GM12878 (cell line): ENCODE results near the gene CLASP1. TPM values are rescaled to one million over a fixed set of nuclear protein-coding genes. Genes with fewer than 3 reads are reported as not detected.

Experiments used
- ATF2 ChIP-seq: IDR thresholded peaks from 2 replicates; pipeline ENCODE4 v1.6.1; 2012; ENCODE audit warnings: low read length, inconsistent platforms
- ATF3 ChIP-seq: IDR thresholded peaks from 2 replicates; pipeline ENCODE4 v1.6.1; 2011; ENCODE audit warnings: low read depth, mild to moderate bottlenecking, low read length, moderate library complexity, borderline replicate concordance; ENCODE audit errors: extremely low read depth
- BACH1 ChIP-seq: fragments of 450-650 bp; IDR thresholded peaks from 2 replicates; pipeline ENCODE4 v1.6.1; 2017; ENCODE audit warnings: mild to moderate bottlenecking, borderline replicate concordance
- BCL11A ChIP-seq: IDR thresholded peaks from 2 replicates; pipeline ENCODE4 v1.6.1; 2011; ENCODE audit warnings: low read depth, low read length
- CBFB ChIP-seq: IDR thresholded peaks from 2 replicates; pipeline ENCODE4 v1.6.1; 2016; ENCODE audit warnings: antibody characterized with exemption, low read depth
- CREB1 ChIP-seq: IDR thresholded peaks from 2 replicates; pipeline ENCODE4 v1.6.1; 2012; ENCODE audit warnings: low read depth, mild to moderate bottlenecking, inconsistent platforms
- DPF2 ChIP-seq: fragments of 450-650 bp; IDR thresholded peaks from 2 replicates; pipeline ENCODE4 v1.6.1; 2017; ENCODE audit warnings: mild to moderate bottlenecking
- EGR1 ChIP-seq, 2 experiments: IDR thresholded peaks; 1 replicate in 1 of 2; 2 replicates in 1 of 2; pipeline ENCODE4 v1.6.1; 2011 to 2012; ENCODE audit warnings: low read depth in 2 of 2, low read length in 2 of 2, borderline replicate concordance in 1 of 2, mild to moderate bottlenecking in 1 of 2, moderate library complexity in 1 of 2
- HSF1 ChIP-seq: fragments of 150-350 bp; IDR thresholded peaks from 2 replicates; pipeline ENCODE4 v1.6.1; 2014; ENCODE audit warnings: mild to moderate bottlenecking, low read depth, low read length
- IKZF2 ChIP-seq, 2 experiments: fragments of 450-650 bp; IDR thresholded peaks; 2 replicates each; pipeline ENCODE4 v1.6.1; 2017; ENCODE audit warnings: mild to moderate bottlenecking in 2 of 2, moderate library complexity in 2 of 2
- KAT2A ChIP-seq: conservative IDR thresholded peaks from 2 replicates; pipeline ENCODE4 v1.6.1; 2011; ENCODE audit warnings: low read depth, low read length; ENCODE audit not compliant: control insufficient read depth
- NFXL1 ChIP-seq: fragments of 450-650 bp; IDR thresholded peaks from 2 replicates; pipeline ENCODE4 v1.6.1; 2017; ENCODE audit warnings: antibody characterized with exemption, mild to moderate bottlenecking, borderline replicate concordance
- NFYA ChIP-seq: IDR thresholded peaks from 2 replicates; pipeline ENCODE4 v1.6.1; 2011; ENCODE audit warnings: low read depth, mild to moderate bottlenecking, low read length, improper control_type of control experiment, borderline replicate concordance
- NR2F1 ChIP-seq: fragments of 450-650 bp; conservative IDR thresholded peaks from 2 replicates; pipeline ENCODE4 v1.6.1; 2017; ENCODE audit warnings: mild to moderate bottlenecking
- PAX5 ChIP-seq: IDR thresholded peaks from 2 replicates; pipeline ENCODE4 v1.6.1; 2011; ENCODE audit warnings: low read depth, low read length, borderline replicate concordance
- PML ChIP-seq: IDR thresholded peaks from 2 replicates; pipeline ENCODE4 v1.6.1; 2012; ENCODE audit warnings: low read length, inconsistent platforms
- POU2F2 ChIP-seq: IDR thresholded peaks from 3 replicates; pipeline ENCODE4 v1.6.1; 2011; ENCODE audit warnings: low read depth, mild to moderate bottlenecking, low read length, borderline replicate concordance
- SMARCA5 ChIP-seq: fragments of 450-650 bp; IDR thresholded peaks from 2 replicates; pipeline ENCODE4 v1.6.1; 2017; ENCODE audit warnings: mild to moderate bottlenecking
- SMC3 ChIP-seq: IDR thresholded peaks from 2 replicates; pipeline ENCODE4 v1.6.1; 2011; ENCODE audit warnings: low read length, improper control_type of control experiment, borderline replicate concordance
- SREBF2 ChIP-seq: IDR thresholded peaks from 2 replicates; pipeline ENCODE4 v1.6.1; 2012; ENCODE audit warnings: mild to moderate bottlenecking, low read length
- SRF ChIP-seq, 2 experiments: IDR thresholded peaks; 2 replicates each; pipeline ENCODE4 v1.6.1; 2011; ENCODE audit warnings: low read depth in 2 of 2, low read length in 2 of 2, mild to moderate bottlenecking in 1 of 2, moderate library complexity in 1 of 2
- SUPT20H ChIP-seq: IDR thresholded peaks from 2 replicates; pipeline ENCODE4 v1.6.1; 2011; ENCODE audit warnings: low read depth, mild to moderate bottlenecking, low read length, moderate library complexity, borderline replicate concordance; ENCODE audit not compliant: control insufficient read depth
- TBL1XR1 ChIP-seq: IDR thresholded peaks from 2 replicates; pipeline ENCODE4 v1.6.1; 2012; ENCODE audit warnings: low read depth, low read length, improper control_type of control experiment
- ZBTB4 ChIP-seq: fragments of 450-650 bp; formaldehyde crosslinking; IDR thresholded peaks from 2 replicates; pipeline ENCODE4 v1.4.0; 2022; ENCODE audit warnings: mild to moderate bottlenecking, moderate library complexity
- ZNF24 ChIP-seq: fragments of 450-650 bp; IDR thresholded peaks from 2 replicates; pipeline ENCODE4 v1.6.1; 2017; ENCODE audit warnings: antibody characterized with exemption, mild to moderate bottlenecking
- ZNF274 ChIP-seq: IDR thresholded peaks from one replicate; pipeline ENCODE4 v1.8.0; 2011; ENCODE audit not compliant: insufficient read length, insufficient read depth
- polyA plus RNA-seq, 11 experiments: library from polyadenylated mRNA; depleted of rRNA in 4 of 11; unstranded in 6 of 11; stranded (reverse) in 5 of 11; fragments of >200 nt; fragmentation: Nextera tagmentation in 4 of 11; fragmentation: Illumina TruSeq in 1 of 11; extraction: Ambion mirVana in 4 of 11; extraction: Trizol in 1 of 11; gene quantifications; 1 replicate in 1 of 11; 2 replicates in 10 of 11; pipeline versions ENCODE4 v1.2.1 to v1.2.3, GENCODE V29; 2011 to 2016; ENCODE audit warnings: inconsistent platforms in 2 of 11, missing spikeins in 2 of 11, low read depth in 1 of 11
- total RNA-seq, 4 experiments: library from RNA; depleted of rRNA in 3 of 4; stranded (reverse); fragments of >200 nt in 3 of 4; fragmentation: Illumina TruSeq in 1 of 4; extraction: Trizol in 1 of 4; gene quantifications; 2 replicates each; pipeline versions ENCODE4 v1.2.1 to v1.2.3, GENCODE V29; 2013 to 2021

Gene CLASP1
- total and polyA plus RNA-seq, 10 of the 15 experiments (the other 5 are each of a cell fraction or from before 2014, with no cell fraction given) = 1.4 to 62.4 (median 32.9) TPM

- TF ChIP-seq NFXL1 (no peak), PML (peak; percentile 94), BCL11A (no peak), SMARCA5 (peak; percentile 90), CBFB (peak; percentile 90), HSF1 (no peak), SREBF2 (no peak), PAX5 (peak; percentile 87), KAT2A (no peak), BACH1 (no peak), ZNF24 (0 out of 2 replicates have a peak, but pooled peaks have one; percentile 11), NFYA (no peak), ATF3 (no peak), CREB1 (peak; percentile 37), IKZF2 (IDR thresholded peaks at IDR 0.05) (peak; percentile 77 to 79), POU2F2 (peak; percentile 56), ZBTB4 (no peak), SMC3 (no peak), ZNF274 (no peak), NR2F1 (0 out of 2 replicates have a peak, but pooled peaks have one; percentile 33), ATF2 (peak; percentile 40; the same call in 1 of the 2 replicates), DPF2 (peak; percentile 22; the same call in 1 of the 2 replicates), SRF (IDR thresholded peaks at IDR 0.05; ENCODE audit: low read depth in 2 of 2, low read length in 2 of 2) (peak in 1 of 2 experiments; percentile 63; a peak in 1 of 4 replicates), TBL1XR1 (peak; percentile 20; the same call in 1 of the 2 replicates), SUPT20H (no peak), EGR1 (IDR thresholded peaks at IDR 0.05; ENCODE audit: borderline replicate concordance in 1 of 2, low read depth in 2 of 2, low read length in 2 of 2) (no peak; a peak in 1 of 3 replicates)
Observed at GRCh38 chr2:121649596-121650314, 493 bp upstream of the CLASP1 start (continued).
